GM23248 (cell line): ENCODE measurements around the gene CCL28.

Source experiments
- EZH2 ChIP-seq: fragments of 200-600 bp; sonication (generic); IDR thresholded peaks from 2 replicates; pipeline ENCODE4 v1.6.1; 2018; ENCODE audit warnings: antibody characterized with exemption, mild to moderate bottlenecking; ENCODE audit not compliant: insufficient read depth, poor library complexity, severe bottlenecking
- EZH2phosphoT487 ChIP-seq: fragments of 200-600 bp; sonication (generic); IDR thresholded peaks from 2 replicates; pipeline ENCODE4 v1.6.1; 2018; ENCODE audit warnings: antibody characterized with exemption, moderate library complexity, mild to moderate bottlenecking, low read depth; ENCODE audit not compliant: insufficient read depth

- TF ChIP-seq EZH2 (no peak), EZH2phosphoT487 (no peak)
Observed at GRCh38 chr5:43335681-43336080, 76.5 kb downstream of the CCL28 start.
